HepG2 (cell line): ENCODE results near the gene DSTN. TPM values are rescaled to one million over a fixed set of nuclear protein-coding genes. Genes with fewer than 3 reads are reported as not detected.
A peak's percentile ranks its signal among the peaks of the same experiment; 100 is the strongest.

Source experiments
- CHD2 ChIP-seq: IDR thresholded peaks from 2 replicates; pipeline ENCODE4 v1.6.1; 2011; ENCODE audit warnings: low read depth, low read length, improper control_type of control experiment
- FOXO1 ChIP-seq: sonication (generic); formaldehyde crosslinking; IDR thresholded peaks from 2 replicates; pipeline ENCODE4 v1.4.0; 2020; ENCODE audit warnings: missing genetic modification reagents
- GTF3A ChIP-seq: sonication (generic); formaldehyde crosslinking; conservative IDR thresholded peaks from 2 replicates; pipeline ENCODE4 v1.4.0; 2020; ENCODE audit warnings: mild to moderate bottlenecking, missing genetic modification reagents
- ISX ChIP-seq: sonication (generic); formaldehyde crosslinking; conservative IDR thresholded peaks from 2 replicates; pipeline ENCODE4 v1.5.0; 2020; ENCODE audit warnings: missing genetic modification reagents
- KAT2B ChIP-seq: fragments of 150-350 bp; IDR thresholded peaks from 2 replicates; pipeline ENCODE4 v1.6.1; 2014; ENCODE audit warnings: low read depth, low read length, borderline replicate concordance
- NCOA5 ChIP-seq: sonication (generic); formaldehyde crosslinking; IDR thresholded peaks from 2 replicates; pipeline ENCODE4 v1.4.0; 2020; ENCODE audit warnings: missing genetic modification reagents
- PRMT3 ChIP-seq: sonication (generic); formaldehyde crosslinking; IDR thresholded peaks from 2 replicates; pipeline ENCODE4 v1.8.1; 2022; ENCODE audit warnings: low read depth, mild to moderate bottlenecking, moderate library complexity, missing genetic modification reagents, borderline replicate concordance
- TFE3 ChIP-seq: IDR thresholded peaks from 2 replicates; pipeline ENCODE4 v1.6.1; 2016
- ZBTB38 ChIP-seq: sonication (generic); formaldehyde crosslinking; IDR thresholded peaks from 2 replicates; pipeline ENCODE4 v1.5.1; 2020; ENCODE audit warnings: mild to moderate bottlenecking, missing genetic modification reagents
- ZBTB42 ChIP-seq: sonication (generic); formaldehyde crosslinking; IDR thresholded peaks from 2 replicates; pipeline ENCODE4 v1.5.0; 2020; ENCODE audit warnings: mild to moderate bottlenecking, missing genetic modification reagents
- ZFP36L2 ChIP-seq: sonication (generic); formaldehyde crosslinking; IDR thresholded peaks from 2 replicates; pipeline ENCODE4 v1.4.0; 2020; ENCODE audit warnings: missing genetic modification reagents
- ZNF224 ChIP-seq: sonication (generic); formaldehyde crosslinking; IDR thresholded peaks from 2 replicates; pipeline ENCODE4 v1.5.0; 2020; ENCODE audit warnings: mild to moderate bottlenecking, missing genetic modification reagents
- ZNF343 ChIP-seq: sonication (generic); formaldehyde crosslinking; IDR thresholded peaks from 2 replicates; pipeline ENCODE4 v1.4.0; 2020; ENCODE audit warnings: mild to moderate bottlenecking, missing genetic modification reagents
- ZNF879 ChIP-seq: sonication (generic); formaldehyde crosslinking; IDR thresholded peaks from 2 replicates; pipeline ENCODE4 v1.8.1; 2023; ENCODE audit warnings: missing genetic modification reagents
- polyA plus RNA-seq, 8 experiments: library from polyadenylated mRNA; depleted of rRNA in 3 of 8; stranded (reverse) in 7 of 8; unstranded in 1 of 8; fragments of >200 nt; fragmentation: Illumina TruSeq in 4 of 8; extraction: Trizol in 4 of 8; gene quantifications; 2 replicates each; pipeline versions ENCODE4 v1.2.1 to v1.2.3, GENCODE V29; 2011 to 2016; ENCODE audit warnings: low read depth in 4 of 8, missing spikeins in 1 of 8, mixed read lengths in 1 of 8; ENCODE audit not compliant: insufficient read depth in 1 of 8
- total RNA-seq, 5 experiments: library from RNA; depleted of rRNA; stranded (reverse); fragments of >200 nt; fragmentation: Illumina TruSeq; extraction: Trizol; gene quantifications; 2 replicates each; pipeline ENCODE4 v1.2.3, GENCODE V29; 2016; ENCODE audit warnings: low read depth in 1 of 5
- TF ChIP-seq, protein P1 (sequence below): sonication (generic); formaldehyde crosslinking; IDR thresholded peaks from 2 replicates; pipeline ENCODE4 v1.4.0; 2020; ENCODE audit warnings: mild to moderate bottlenecking, low read depth, missing genetic modification reagents
- TF ChIP-seq, protein P2 (sequence below): sonication (generic); formaldehyde crosslinking; IDR thresholded peaks from 2 replicates; pipeline ENCODE4 v1.4.0; 2020; ENCODE audit warnings: missing genetic modification reagents, borderline replicate concordance
- TF ChIP-seq, protein P3 (sequence below): sonication (generic); IDR thresholded peaks from 2 replicates; pipeline ENCODE4 v1.6.1; 2016; ENCODE audit warnings: low read depth, borderline replicate concordance
- TF ChIP-seq, protein P4 (sequence below): sonication (generic); formaldehyde crosslinking; IDR thresholded peaks from 2 replicates; pipeline ENCODE4 v1.8.0; 2022; ENCODE audit warnings: missing genetic modification reagents, mild to moderate bottlenecking, moderate library complexity, borderline replicate concordance
- TF ChIP-seq, protein P5 (sequence below): IDR thresholded peaks from 2 replicates; pipeline ENCODE4 v1.6.1; 2016; ENCODE audit warnings: mild to moderate bottlenecking, missing biosample characterization, missing genetic modification reagents
- TF ChIP-seq, protein P6 (sequence below): sonication (generic); formaldehyde crosslinking; IDR thresholded peaks from 2 replicates; pipeline ENCODE4 v1.5.0; 2020; ENCODE audit warnings: missing genetic modification reagents, mild to moderate bottlenecking, borderline replicate concordance

Gene DSTN
- total and polyA plus RNA-seq, 2 of the 13 experiments (the other 11 are each of a cell fraction or from before 2014, with no cell fraction given) = 27.6 to 106 TPM

DNA sequence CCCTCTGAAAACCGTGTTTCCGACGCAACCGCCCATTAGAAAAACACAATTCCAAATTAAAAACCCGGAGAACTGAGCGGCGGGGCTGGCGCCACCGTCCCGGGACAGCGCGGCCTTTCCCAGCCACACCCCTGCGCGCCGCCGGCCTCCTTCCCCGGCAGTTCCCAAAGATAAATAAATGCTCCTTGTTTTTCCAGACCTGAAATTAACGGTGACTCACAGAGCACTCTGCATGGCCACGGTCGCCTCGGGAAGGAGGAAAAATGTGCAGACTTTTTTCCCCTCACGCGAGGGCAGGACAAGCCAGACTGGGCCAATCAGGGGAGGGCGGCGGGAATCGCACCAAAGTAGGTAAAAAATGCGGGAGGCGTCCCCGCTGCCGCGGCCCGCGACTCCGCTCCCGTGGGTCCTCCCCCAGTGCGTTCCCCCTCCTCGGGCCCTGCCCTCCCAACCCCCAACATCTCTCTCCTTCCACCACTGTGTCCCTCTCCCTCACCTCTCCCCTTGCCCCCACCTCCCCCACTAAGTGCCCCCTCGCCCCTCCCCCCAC is 828 bp upstream of the DSTN start (continued):
- TF ChIP-seq ZFP36L2 (CRISPR knock-in tag) (no peak), KAT2B (no peak), ZBTB38 (CRISPR knock-in tag) (no peak), NCOA5 (no peak), CHD2 (peak; percentile 85), ISX (no peak), TFE3 (no peak; the same call in 1 of the 2 replicates), ZNF879 (CRISPR knock-in tag) (no peak), PRMT3 (CRISPR knock-in tag) (no peak), ZNF224 (no peak), FOXO1 (CRISPR knock-in tag) (no peak; the same call in 1 of the 2 replicates), ZNF343 (CRISPR knock-in tag) (peak; percentile 60; the same call in 1 of the 2 replicates), ZBTB42 (CRISPR knock-in tag) (no peak), GTF3A (CRISPR knock-in tag) (no peak)
- TF ChIP-seq, protein P1, sequence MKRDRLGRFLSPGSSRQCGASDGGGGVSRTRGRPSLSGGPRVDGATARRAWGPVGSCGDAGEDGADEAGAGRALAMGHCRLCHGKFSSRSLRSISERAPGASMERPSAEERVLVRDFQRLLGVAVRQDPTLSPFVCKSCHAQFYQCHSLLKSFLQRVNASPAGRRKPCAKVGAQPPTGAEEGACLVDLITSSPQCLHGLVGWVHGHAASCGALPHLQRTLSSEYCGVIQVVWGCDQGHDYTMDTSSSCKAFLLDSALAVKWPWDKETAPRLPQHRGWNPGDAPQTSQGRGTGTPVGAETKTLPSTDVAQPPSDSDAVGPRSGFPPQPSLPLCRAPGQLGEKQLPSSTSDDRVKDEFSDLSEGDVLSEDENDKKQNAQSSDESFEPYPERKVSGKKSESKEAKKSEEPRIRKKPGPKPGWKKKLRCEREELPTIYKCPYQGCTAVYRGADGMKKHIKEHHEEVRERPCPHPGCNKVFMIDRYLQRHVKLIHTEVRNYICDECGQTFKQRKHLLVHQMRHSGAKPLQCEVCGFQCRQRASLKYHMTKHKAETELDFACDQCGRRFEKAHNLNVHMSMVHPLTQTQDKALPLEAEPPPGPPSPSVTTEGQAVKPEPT (CRISPR knock-in tag) = no peak
- TF ChIP-seq, protein P2, sequence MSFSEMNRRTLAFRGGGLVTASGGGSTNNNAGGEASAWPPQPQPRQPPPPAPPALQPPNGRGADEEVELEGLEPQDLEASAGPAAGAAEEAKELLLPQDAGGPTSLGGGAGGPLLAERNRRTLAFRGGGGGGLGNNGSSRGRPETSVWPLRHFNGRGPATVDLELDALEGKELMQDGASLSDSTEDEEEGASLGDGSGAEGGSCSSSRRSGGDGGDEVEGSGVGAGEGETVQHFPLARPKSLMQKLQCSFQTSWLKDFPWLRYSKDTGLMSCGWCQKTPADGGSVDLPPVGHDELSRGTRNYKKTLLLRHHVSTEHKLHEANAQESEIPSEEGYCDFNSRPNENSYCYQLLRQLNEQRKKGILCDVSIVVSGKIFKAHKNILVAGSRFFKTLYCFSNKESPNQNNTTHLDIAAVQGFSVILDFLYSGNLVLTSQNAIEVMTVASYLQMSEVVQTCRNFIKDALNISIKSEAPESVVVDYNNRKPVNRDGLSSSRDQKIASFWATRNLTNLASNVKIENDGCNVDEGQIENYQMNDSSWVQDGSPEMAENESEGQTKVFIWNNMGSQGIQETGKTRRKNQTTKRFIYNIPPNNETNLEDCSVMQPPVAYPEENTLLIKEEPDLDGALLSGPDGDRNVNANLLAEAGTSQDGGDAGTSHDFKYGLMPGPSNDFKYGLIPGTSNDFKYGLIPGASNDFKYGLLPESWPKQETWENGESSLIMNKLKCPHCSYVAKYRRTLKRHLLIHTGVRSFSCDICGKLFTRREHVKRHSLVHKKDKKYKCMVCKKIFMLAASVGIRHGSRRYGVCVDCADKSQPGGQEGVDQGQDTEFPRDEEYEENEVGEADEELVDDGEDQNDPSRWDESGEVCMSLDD (CRISPR knock-in tag) = 0 out of 2 replicates have a peak, but pooled peaks have one; percentile 17
- TF ChIP-seq, protein P3, sequence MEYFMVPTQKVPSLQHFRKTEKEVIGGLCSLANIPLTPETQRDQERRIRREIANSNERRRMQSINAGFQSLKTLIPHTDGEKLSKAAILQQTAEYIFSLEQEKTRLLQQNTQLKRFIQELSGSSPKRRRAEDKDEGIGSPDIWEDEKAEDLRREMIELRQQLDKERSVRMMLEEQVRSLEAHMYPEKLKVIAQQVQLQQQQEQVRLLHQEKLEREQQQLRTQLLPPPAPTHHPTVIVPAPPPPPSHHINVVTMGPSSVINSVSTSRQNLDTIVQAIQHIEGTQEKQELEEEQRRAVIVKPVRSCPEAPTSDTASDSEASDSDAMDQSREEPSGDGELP = no peak
- TF ChIP-seq, protein P4, sequence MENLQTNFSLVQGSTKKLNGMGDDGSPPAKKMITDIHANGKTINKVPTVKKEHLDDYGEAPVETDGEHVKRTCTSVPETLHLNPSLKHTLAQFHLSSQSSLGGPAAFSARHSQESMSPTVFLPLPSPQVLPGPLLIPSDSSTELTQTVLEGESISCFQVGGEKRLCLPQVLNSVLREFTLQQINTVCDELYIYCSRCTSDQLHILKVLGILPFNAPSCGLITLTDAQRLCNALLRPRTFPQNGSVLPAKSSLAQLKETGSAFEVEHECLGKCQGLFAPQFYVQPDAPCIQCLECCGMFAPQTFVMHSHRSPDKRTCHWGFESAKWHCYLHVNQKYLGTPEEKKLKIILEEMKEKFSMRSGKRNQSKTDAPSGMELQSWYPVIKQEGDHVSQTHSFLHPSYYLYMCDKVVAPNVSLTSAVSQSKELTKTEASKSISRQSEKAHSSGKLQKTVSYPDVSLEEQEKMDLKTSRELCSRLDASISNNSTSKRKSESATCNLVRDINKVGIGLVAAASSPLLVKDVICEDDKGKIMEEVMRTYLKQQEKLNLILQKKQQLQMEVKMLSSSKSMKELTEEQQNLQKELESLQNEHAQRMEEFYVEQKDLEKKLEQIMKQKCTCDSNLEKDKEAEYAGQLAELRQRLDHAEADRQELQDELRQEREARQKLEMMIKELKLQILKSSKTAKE (CRISPR knock-in tag) = no peak
- TF ChIP-seq, protein P5, sequence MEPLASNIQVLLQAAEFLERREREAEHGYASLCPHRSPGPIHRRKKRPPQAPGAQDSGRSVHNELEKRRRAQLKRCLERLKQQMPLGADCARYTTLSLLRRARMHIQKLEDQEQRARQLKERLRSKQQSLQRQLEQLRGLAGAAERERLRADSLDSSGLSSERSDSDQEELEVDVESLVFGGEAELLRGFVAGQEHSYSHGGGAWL (CRISPR knock-in tag) = peak; percentile 46; the same call in 1 of the 2 replicates
- TF ChIP-seq, protein P6, sequence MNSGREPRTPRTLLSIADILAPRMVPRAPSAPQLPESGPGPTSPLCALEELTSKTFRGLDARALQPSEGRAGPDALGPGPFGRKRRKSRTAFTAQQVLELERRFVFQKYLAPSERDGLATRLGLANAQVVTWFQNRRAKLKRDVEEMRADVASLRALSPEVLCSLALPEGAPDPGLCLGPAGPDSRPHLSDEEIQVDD = no peak
